K562 (cell line): ENCODE results near the gene RABGAP1L. TPM values are rescaled to one million over a fixed set of nuclear protein-coding genes. Genes with fewer than 3 reads are reported as not detected.

Experiments
- ATAC-seq: fragments of 200-7000 bp; cut with Tn5 transposase; 3 replicates; pipeline ENCODE4 v1.9.1; 2020; ENCODE audit warnings: moderate library complexity
- BruUV-seq: library from RNA; stranded (reverse); fragments of 400-500 nt; replicated peaks from 2 replicates; lab custom pipeline; 2021; lab: Mats Ljungman, UMichigan
- CTCF ChIA-PET: fragments of 300-600 bp; formaldehyde crosslinking; extraction: SDS; loops from one replicate; lab custom pipeline; 2021; ENCODE audit warnings: low intra/inter-chr PET ratio; lab: Yijun Ruan, JAX
- POLR2A ChIA-PET: fragments of 300-600, 350-650 bp; sonication (Branson Sonifier 250); formaldehyde crosslinking; extraction: SDS; loops from one replicate; lab custom pipeline; 2021; ENCODE audit warnings: antibody characterized with exemption, inconsistent platforms; lab: Yijun Ruan, JAX
- DNase-seq, 4 experiments: peaks; one replicate each; pipeline versions ENCODE4 v3.0.0 to v3.0.0-alpha.2; 2011 to 2018; ENCODE audit warnings: low spot score in 3 of 4, mixed read lengths in 3 of 4; ENCODE audit errors: extremely low read depth in 1 of 4
- FAIRE-seq: peaks from 2 replicates; lab custom pipeline; 2011; peaks lifted over from hg19 to GRCh38; lab: Jason Lieb, UNC
- H2AFZ ChIP-seq: 2 replicates; pipeline ENCODE4 v1.6.0; 2011; ENCODE audit warnings: low read depth, low read length, control low read depth, inconsistent platforms
- H3K27ac ChIP-seq: fragments of 200-600 bp; 3 replicates; pipeline ENCODE4 v1.8.0; 2011; ENCODE audit warnings: low read depth, mild to moderate bottlenecking, control low read depth, inconsistent platforms, low read length, moderate library complexity, mixed read lengths; ENCODE audit errors: extremely low read depth
- H3K27me3 ChIP-seq, 2 experiments: fragments of 300-600 bp in 1 of 2; 2 replicates in 1 of 2; 3 replicates in 1 of 2; pipeline versions ENCODE4 v1.6.0 to v1.8.0; 2011; ENCODE audit warnings: inconsistent platforms in 2 of 2, low read length in 2 of 2, mild to moderate bottlenecking in 1 of 2, mixed read lengths in 1 of 2, moderate library complexity in 1 of 2; ENCODE audit not compliant: control insufficient read depth in 2 of 2, insufficient read depth in 2 of 2
- H3K36me3 ChIP-seq: fragments of 300-600 bp; 3 replicates; pipeline ENCODE4 v1.8.0; 2011; ENCODE audit warnings: mild to moderate bottlenecking, low read length, inconsistent platforms; ENCODE audit not compliant: control insufficient read depth, insufficient read depth
- H3K4me1 ChIP-seq, 2 experiments: fragments of 200-600 bp in 1 of 2; replicated peaks in 1 of 2; 2 replicates in 1 of 2; 3 replicates in 1 of 2; pipeline versions ENCODE4 v1.5.1 to v1.8.0; 2011; ENCODE audit warnings: inconsistent platforms in 2 of 2, low read length in 2 of 2, mild to moderate bottlenecking in 1 of 2, mixed read lengths in 1 of 2, moderate library complexity in 1 of 2; ENCODE audit not compliant: control insufficient read depth in 2 of 2, insufficient read depth in 2 of 2
- H3K4me2 ChIP-seq: 2 replicates; pipeline ENCODE4 v1.6.1; 2011; ENCODE audit warnings: low read length, control low read depth, inconsistent platforms, mixed read lengths; ENCODE audit not compliant: insufficient read depth
- H3K4me3 ChIP-seq: fragments of 200-600 bp; sonication (generic), shearing (Covaris generic); 2 replicates; pipeline ENCODE4 v1.5.1; 2016; ENCODE audit warnings: control low read depth, inconsistent platforms
- H3K79me2 ChIP-seq: fragments of 200-600 bp; 3 replicates; pipeline ENCODE4 v1.8.0; 2011; ENCODE audit warnings: low read length, inconsistent platforms; ENCODE audit not compliant: control insufficient read depth, insufficient read depth
- H3K9ac ChIP-seq, 2 experiments: 2 replicates each; pipeline versions ENCODE4 v1.6.0 to v1.6.1; 2011; ENCODE audit warnings: low read depth in 2 of 2, low read length in 2 of 2, control low read depth in 1 of 2, inconsistent platforms in 1 of 2, mild to moderate bottlenecking in 1 of 2, mixed read lengths in 1 of 2; ENCODE audit not compliant: insufficient read depth in 1 of 2
- H3K9me1 ChIP-seq: one replicate; pipeline ENCODE4 v1.6.0; 2011; ENCODE audit warnings: inconsistent platforms, mild to moderate bottlenecking, low read length, moderate library complexity; ENCODE audit not compliant: control insufficient read depth, insufficient read depth
- H3K9me3 ChIP-seq: replicated peaks from 2 replicates; pipeline ENCODE4 v1.5.1; 2011; ENCODE audit warnings: low read depth, low read length, inconsistent platforms; ENCODE audit not compliant: control insufficient read depth, insufficient read depth
- H4K20me1 ChIP-seq: replicated peaks from 2 replicates; pipeline ENCODE4 v1.6.1; 2011; ENCODE audit warnings: low read length, inconsistent platforms, mixed read lengths; ENCODE audit not compliant: control insufficient read depth, insufficient read depth
- DACH1 ChIP-seq: fragments of 450-650 bp; IDR thresholded peaks from 2 replicates; pipeline ENCODE4 v1.6.1; 2018; ENCODE audit not compliant: partially characterized antibody
- FOSL1 ChIP-seq: fragments of 200-800 bp; sonication (Bioruptor generic); conservative IDR thresholded peaks from 2 replicates; pipeline ENCODE4 v1.6.1; 2016; ENCODE audit warnings: missing genetic modification characterization, missing compliant biosample characterization
- FOXJ3 ChIP-seq: sonication (generic); formaldehyde crosslinking; IDR thresholded peaks from 2 replicates; pipeline ENCODE4 v1.4.0; 2020; ENCODE audit warnings: mild to moderate bottlenecking, missing genetic modification reagents
- GABPB1 ChIP-seq: sonication (generic); formaldehyde crosslinking; IDR thresholded peaks from 2 replicates; pipeline ENCODE4 v1.8.0; 2022; ENCODE audit warnings: mild to moderate bottlenecking, missing genetic modification reagents
- HNRNPLL ChIP-seq: fragments of 200-400 bp; formaldehyde crosslinking; IDR thresholded peaks from 2 replicates; pipeline ENCODE4 v1.6.1; 2017; ENCODE audit warnings: low read length, low read depth, mild to moderate bottlenecking; ENCODE audit not compliant: poor library complexity, severe bottlenecking
- PHF8 ChIP-seq: fragments of 200-600 bp; sonication (generic); IDR thresholded peaks from 2 replicates; pipeline ENCODE4 v1.6.1; 2012; ENCODE audit warnings: mixed run types, mild to moderate bottlenecking, inconsistent platforms, low read length, moderate library complexity, borderline replicate concordance
- TEAD4 ChIP-seq, 2 experiments: sonication (generic) in 1 of 2; formaldehyde crosslinking in 1 of 2; IDR thresholded peaks; 2 replicates each; pipeline versions ENCODE4 v1.6.1 to v1.8.0; 2012 to 2022; ENCODE audit warnings: borderline replicate concordance in 1 of 2, inconsistent platforms in 1 of 2, low read length in 1 of 2, mild to moderate bottlenecking in 1 of 2, missing genetic modification reagents in 1 of 2
- TRIM24 ChIP-seq, 2 experiments: fragments of 450-650 bp; IDR thresholded peaks; 2 replicates each; pipeline ENCODE4 v1.6.1; 2016
- ZBTB17 ChIP-seq: fragments of 450-650 bp; formaldehyde crosslinking; IDR thresholded peaks from 2 replicates; pipeline ENCODE4 v1.4.0; 2020; ENCODE audit warnings: mild to moderate bottlenecking
- ZNF282 ChIP-seq: sonication (generic); formaldehyde crosslinking; IDR thresholded peaks from 2 replicates; pipeline ENCODE4 v1.8.1; 2023; ENCODE audit warnings: missing genetic modification reagents
- WGBS: fragments of 100-300 bp; shearing (Covaris generic); methylation state at CpG from one replicate; pipeline ENCODE4 v1.1.6; 2016; ENCODE audit warnings: low coverage, mixed read lengths; ENCODE audit not compliant: insufficient coverage; ENCODE audit errors: missing lambda C conversion rate; 5-methylcytosine and 5-hydroxymethylcytosine counted together
- in situ Hi-C: fragments of 300-500 bp; cut with MboI; formaldehyde crosslinking; loops from 4 replicates; pipeline ENCODE4 v1.15.0; 2018; ENCODE audit warnings: inconsistent platforms, mixed read lengths
- intact Hi-C: fragments of 100-400 bp; cut with micrococcal nuclease; formaldehyde crosslinking; loops from 2 replicates; pipeline ENCODE4 v1.14.2; 2022
- polyA plus RNA-seq, 8 experiments: library from polyadenylated mRNA; depleted of rRNA in 4 of 8; stranded (reverse) in 5 of 8; unstranded in 3 of 8; fragments of >200 nt; fragmentation: Nextera tagmentation in 2 of 8; fragmentation: Illumina TruSeq in 1 of 8; extraction: Ambion mirVana in 2 of 8; extraction: Trizol in 1 of 8; gene quantifications; 2 replicates each; pipeline versions ENCODE4 v1.2.1 to v1.2.3, GENCODE V29; 2011 to 2014; ENCODE audit warnings: inconsistent platforms in 1 of 8, missing spikeins in 1 of 8
- total RNA-seq, 7 experiments: library from RNA; depleted of rRNA in 6 of 7; stranded (reverse); fragments of >200 nt in 6 of 7; fragmentation: Illumina TruSeq in 2 of 7; extraction: Trizol in 2 of 7; gene quantifications; 2 replicates each; pipeline versions ENCODE4 v1.2.1 to v1.2.3, GENCODE V29; 2011 to 2021; ENCODE audit warnings: low replicate concordance in 1 of 7
- TF ChIP-seq, protein P1 (sequence below), 2 experiments: fragments of 450-650 bp in 1 of 2; sonication (generic) in 1 of 2; formaldehyde crosslinking in 1 of 2; IDR thresholded peaks; 2 replicates each; pipeline versions ENCODE4 v1.7.1 to v1.9.0; 2016 to 2022; ENCODE audit warnings: inconsistent platforms in 1 of 2, mild to moderate bottlenecking in 1 of 2, missing genetic modification reagents in 1 of 2

The RABGAP1L gene
- total and polyA plus RNA-seq, 9 of the 15 experiments (the other 6 are each of a cell fraction or from before 2014, with no cell fraction given), result 16.5 to 44.9 (median 26.7) TPM

GRCh38 chr1:174167265-174167803 is 8.0 kb downstream of the RABGAP1L start (continued):
- TF ChIP-seq PHF8 (no peak), HNRNPLL (no peak), TEAD4 (IDR thresholded peaks at IDR 0.05; ENCODE audit: low read length) (no peak), TEAD4 (CRISPR knock-in tag; IDR thresholded peaks at IDR 0.05; ENCODE audit: borderline replicate concordance) (no peak)

GRCh38 chr1:174169342-174169741 is 10.0 kb downstream of the RABGAP1L start:
- 51% methylated on average over 3 of the region's 3 CpGs for WGBS
- POLR2A ChIA-PET, result interaction anchor here (1.0 to 1.4 kb wide), 2 partner anchors 8 to 11 kb away, joined by 3 to 5 read pairs; no protein-coding TSS in a partner anchor
- no peaks in the 10 kb centered on the region for H3K9me1 ChIP-seq
- no peaks in the 10 kb centered on the region for H4K20me1 ChIP-seq
- intact Hi-C loops (no loop called here), in situ Hi-C loops (no loop called here)
- H3K4me3 ChIP-seq, result no peak overlapping the region
- H3K9ac ChIP-seq, result peak overlapping the region in 1 of 2 experiments; percentile 17; a peak in 1 of 4 replicates
- H3K27ac ChIP-seq, result no peak overlapping the region
- peaks cover 93% of the 10 kb centered on the region for H3K79me2 ChIP-seq
- no peaks in the 10 kb centered on the region for H3K27me3 ChIP-seq
- H2AFZ ChIP-seq, result no peak overlapping the region
- no peak for ATAC-seq
- no TSS peak for BruUV-seq
- H3K4me2 ChIP-seq, result no peak overlapping the region
- H3K36me3 ChIP-seq, result peaks cover 19% of the 10 kb centered on the region; the same call in 2 of the 3 replicates
- no peak for FAIRE-seq
- H3K4me1 ChIP-seq, result peaks cover 20 to 42% of the 10 kb centered on the region in 2 experiments
- CTCF ChIA-PET, result no interaction called here
- DNase-seq, result no peak
- no peaks in the 10 kb centered on the region for H3K9me3 ChIP-seq
- TF ChIP-seq TRIM24 (IDR thresholded peaks at IDR 0.05), result no peak
- TF ChIP-seq GABPB1 (CRISPR knock-in tag), result no peak
- TF ChIP-seq FOXJ3 (CRISPR knock-in tag), result no peak
- TF ChIP-seq FOSL1 (tag), result no peak
- peak; percentile 59 for TF ChIP-seq DACH1
- no peak for TF ChIP-seq ZNF282 (CRISPR knock-in tag)
- no peak for TF ChIP-seq ZBTB17 (CRISPR knock-in tag)
- TF ChIP-seq, protein P1, sequence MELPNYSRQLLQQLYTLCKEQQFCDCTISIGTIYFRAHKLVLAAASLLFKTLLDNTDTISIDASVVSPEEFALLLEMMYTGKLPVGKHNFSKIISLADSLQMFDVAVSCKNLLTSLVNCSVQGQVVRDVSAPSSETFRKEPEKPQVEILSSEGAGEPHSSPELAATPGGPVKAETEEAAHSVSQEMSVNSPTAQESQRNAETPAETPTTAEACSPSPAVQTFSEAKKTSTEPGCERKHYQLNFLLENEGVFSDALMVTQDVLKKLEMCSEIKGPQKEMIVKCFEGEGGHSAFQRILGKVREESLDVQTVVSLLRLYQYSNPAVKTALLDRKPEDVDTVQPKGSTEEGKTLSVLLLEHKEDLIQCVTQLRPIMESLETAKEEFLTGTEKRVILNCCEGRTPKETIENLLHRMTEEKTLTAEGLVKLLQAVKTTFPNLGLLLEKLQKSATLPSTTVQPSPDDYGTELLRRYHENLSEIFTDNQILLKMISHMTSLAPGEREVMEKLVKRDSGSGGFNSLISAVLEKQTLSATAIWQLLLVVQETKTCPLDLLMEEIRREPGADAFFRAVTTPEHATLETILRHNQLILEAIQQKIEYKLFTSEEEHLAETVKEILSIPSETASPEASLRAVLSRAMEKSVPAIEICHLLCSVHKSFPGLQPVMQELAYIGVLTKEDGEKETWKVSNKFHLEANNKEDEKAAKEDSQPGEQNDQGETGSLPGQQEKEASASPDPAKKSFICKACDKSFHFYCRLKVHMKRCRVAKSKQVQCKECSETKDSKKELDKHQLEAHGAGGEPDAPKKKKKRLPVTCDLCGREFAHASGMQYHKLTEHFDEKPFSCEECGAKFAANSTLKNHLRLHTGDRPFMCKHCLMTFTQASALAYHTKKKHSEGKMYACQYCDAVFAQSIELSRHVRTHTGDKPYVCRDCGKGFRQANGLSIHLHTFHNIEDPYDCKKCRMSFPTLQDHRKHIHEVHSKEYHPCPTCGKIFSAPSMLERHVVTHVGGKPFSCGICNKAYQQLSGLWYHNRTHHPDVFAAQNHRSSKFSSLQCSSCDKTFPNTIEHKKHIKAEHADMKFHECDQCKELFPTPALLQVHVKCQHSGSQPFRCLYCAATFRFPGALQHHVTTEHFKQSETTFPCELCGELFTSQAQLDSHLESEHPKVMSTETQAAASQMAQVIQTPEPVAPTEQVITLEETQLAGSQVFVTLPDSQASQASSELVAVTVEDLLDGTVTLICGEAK (IDR thresholded peaks at IDR 0.05), result peak; percentile 65
- TF ChIP-seq, protein P1 (CRISPR knock-in tag; IDR thresholded peaks at IDR 0.05), result no peak
